GM21515 (cell line): Measurements from ENCODE around the gene PATZ1.
"Not testable (repeated sequence)": the region's sequence is repeated elsewhere in the genome, so short reads cannot be mapped to it uniquely, and the experiment has no call there.

Experiments used
- ATAC-seq: cut with Tn5 transposase; IDR thresholded peaks from one replicate; pipeline ENCODE4 v1.9.1; 2021; ENCODE audit not compliant: unreplicated experiment

Gene PATZ1, protein sequence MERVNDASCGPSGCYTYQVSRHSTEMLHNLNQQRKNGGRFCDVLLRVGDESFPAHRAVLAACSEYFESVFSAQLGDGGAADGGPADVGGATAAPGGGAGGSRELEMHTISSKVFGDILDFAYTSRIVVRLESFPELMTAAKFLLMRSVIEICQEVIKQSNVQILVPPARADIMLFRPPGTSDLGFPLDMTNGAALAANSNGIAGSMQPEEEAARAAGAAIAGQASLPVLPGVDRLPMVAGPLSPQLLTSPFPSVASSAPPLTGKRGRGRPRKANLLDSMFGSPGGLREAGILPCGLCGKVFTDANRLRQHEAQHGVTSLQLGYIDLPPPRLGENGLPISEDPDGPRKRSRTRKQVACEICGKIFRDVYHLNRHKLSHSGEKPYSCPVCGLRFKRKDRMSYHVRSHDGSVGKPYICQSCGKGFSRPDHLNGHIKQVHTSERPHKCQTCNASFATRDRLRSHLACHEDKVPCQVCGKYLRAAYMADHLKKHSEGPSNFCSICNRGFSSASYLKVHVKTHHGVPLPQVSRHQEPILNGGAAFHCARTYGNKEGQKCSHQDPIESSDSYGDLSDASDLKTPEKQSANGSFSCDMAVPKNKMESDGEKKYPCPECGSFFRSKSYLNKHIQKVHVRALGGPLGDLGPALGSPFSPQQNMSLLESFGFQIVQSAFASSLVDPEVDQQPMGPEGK

DNA sequence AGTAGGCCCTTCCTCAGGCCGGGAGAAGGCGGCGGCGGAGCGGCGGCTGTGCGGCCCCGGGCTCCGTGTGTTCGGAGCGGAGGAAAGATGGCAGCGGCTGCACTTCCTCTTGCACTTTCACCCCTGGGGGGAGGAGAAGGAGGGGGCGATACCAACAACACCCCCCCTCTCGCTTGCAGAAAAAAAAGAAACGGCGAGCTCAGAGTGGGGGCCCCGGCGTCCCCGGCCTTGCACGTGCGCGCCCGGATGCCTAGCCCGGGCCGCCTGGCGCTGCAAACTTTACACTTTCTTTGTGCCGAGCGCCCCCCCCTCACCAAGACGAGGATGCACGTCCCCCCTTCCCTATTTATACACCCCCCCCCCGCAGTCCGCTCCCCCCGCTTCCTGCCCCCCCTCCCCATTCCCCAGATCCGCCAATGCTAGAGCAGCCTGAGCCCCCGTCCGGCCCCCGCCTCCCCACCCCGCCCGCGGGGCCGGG lies at the start of gene PATZ1:
Gene PATZ1 (minus strand): TSS at position 92 of the 478 bp plus-strand sequence. CDS start 744 bp downstream, outside the sequence.
- peak; percentile 28 for ATAC-seq

DNA sequence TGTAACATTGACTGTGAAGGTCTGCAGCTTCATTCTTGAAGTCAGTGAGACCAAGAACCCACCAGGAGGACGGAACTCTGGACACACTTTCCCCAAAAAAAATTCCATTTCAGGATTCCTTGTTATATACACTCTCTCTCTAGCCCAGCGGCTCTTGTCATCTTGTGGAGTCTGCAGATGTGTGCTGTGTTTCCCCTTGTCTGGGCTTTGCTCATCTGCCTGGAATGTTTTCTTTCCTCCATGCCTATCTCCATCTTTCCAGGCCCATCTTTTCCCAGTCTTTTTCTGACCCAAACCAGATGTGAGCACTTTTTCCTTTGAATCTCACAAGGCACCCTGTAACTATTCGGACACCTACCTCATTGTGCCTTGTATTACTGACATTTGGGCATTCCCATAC lies 48.2 kb upstream of the PATZ1 start:
- no peak for ATAC-seq

DNA sequence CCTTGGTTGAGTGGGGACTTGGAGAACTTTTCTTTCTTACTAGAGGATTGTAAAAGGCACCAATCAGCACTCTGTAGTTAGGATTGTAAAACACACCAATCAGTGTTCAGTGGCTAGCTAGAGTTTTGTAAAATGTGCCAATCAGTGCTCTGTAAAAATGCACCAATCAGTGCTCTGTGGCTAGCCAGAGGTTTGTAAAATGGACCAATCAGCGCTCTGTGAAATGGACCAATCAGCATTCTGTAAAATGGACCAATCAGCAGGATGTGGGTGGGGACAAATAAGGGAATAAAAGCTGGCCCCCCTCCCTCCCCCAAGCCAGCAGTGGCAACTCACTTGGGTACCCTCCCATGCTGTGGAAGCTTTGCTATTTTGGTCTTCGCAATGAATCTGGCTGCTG lies 47.7 kb upstream of the PATZ1 start:
- no peak for ATAC-seq

DNA sequence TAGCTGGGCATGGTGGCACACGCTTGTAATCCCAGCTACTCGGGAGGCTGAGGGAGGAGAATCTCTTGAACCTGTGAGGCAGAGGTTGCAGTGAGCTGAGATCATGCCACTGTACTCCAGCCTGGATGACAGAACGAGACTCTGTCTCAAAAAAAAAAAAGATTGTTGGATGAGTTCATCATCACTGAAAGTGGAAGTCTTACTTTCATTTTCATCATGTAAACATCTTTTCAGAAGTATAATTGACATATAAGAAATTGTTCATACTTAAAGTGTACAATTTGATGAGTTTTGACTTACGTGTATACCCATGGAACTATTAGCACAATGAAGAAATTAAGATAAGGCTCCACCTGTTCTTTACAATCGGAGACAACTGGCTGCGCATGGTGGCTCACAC lies 32.5 kb upstream of the PATZ1 start:
- ATAC-seq = not testable (repeated sequence)

DNA sequence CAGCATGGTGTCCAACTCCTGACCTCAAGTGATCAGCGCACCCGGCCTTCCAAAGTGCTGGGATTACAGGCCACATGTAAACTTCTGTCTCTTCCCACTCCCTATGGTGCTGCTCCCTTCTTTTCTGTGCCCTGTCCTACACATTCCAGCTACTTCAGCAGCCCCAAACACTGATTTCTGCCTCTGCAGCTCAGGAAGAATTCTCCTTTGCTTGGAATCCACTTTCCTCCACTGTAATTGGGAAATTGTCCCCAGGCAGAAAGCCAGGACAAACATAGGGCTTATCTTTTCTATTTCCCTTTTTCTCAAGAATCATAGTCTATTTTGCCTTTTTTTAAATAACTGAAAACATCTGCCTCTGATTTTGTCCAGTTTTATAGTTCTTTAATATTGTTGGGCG lies 32.0 kb upstream of the PATZ1 start:
- no peak for ATAC-seq

DNA sequence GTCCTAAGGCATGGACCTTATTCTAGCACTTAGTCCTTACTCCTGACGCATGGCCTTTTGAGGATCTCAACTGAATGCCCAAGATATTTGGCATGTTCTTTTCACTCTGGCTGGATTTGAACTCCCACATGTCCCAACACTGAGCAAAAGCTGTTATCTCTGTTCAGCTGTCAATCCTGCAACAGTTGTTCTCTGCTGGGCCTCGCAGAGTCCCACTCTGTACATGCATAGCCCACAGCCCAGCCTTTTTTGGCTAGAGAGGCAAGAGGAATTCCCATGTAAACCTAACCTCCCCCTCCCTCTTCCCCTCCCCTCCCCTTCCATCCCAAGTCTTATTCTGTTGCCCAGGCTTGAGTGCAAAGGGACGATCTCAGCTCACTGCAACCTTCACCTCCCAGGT lies 31.5 kb upstream of the PATZ1 start:
- no peak for ATAC-seq

DNA sequence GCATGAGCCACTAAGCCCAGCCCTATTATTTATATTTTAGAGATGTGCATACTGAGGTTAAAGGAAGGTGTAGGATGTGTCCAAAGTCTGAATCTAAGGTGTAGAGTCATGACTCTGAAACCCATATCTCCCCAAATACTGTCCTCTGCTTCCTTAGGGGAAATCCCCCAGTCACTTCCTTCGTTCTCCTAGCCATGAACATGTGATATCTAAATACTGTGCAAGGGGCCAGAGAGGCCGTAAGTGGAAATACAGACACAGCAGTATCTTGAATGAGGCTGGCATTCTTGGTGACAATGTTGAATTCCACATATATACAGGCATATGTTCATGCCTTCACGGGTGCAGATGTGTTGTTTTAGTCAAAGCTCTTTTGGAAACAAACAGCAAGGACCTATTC lies 21.3 kb upstream of the PATZ1 start:
- ATAC-seq = no peak

DNA sequence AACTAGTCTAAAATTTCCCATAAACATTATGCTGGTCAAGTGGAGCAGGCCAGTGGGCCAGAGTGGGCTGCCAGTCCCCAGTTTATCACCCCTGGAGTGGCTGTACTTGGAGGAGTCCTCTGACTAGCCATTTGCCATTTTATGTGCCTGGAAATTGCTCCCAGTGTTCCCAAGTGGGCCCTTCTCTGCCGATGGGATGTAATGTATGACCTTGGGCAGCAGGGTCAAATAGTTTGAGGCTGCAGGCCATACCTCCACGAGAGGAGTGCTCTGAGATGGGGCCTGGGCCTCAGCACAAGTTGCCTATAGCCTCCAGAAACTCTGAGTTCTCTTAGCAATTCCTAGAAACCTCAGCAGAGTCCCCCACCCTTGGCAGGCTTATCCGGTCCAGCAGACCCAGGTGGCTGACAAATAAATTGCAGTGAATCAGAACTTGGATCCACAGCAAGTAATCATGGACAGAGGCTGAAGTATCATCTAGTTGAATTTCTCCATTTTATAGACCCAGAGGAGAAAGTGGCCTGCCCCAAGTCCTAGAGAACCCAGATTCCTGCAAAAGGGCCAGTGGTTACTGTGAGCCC lies 17.8 kb upstream of the PATZ1 start:
- ATAC-seq = no peak

DNA sequence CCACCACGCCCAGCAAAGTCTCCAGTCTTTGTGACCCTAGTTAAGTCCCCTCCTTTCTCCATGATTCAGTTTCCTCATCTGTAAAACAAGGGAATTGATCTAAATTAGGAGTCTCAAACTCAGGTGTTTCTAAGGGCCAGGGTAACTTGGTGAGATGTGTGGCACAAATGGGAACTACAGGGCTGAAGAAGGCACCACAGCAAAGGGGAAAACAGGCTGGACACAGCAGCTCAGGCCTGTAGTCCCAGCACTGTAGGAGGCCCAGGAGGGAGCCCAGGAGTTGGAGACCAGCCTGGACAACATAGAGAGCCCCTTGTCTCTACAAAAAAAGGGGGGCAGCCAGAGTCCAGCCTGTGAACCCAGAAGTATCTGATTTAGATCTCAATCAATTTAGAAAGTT lies 15.6 kb upstream of the PATZ1 start:
- no peak for ATAC-seq

DNA sequence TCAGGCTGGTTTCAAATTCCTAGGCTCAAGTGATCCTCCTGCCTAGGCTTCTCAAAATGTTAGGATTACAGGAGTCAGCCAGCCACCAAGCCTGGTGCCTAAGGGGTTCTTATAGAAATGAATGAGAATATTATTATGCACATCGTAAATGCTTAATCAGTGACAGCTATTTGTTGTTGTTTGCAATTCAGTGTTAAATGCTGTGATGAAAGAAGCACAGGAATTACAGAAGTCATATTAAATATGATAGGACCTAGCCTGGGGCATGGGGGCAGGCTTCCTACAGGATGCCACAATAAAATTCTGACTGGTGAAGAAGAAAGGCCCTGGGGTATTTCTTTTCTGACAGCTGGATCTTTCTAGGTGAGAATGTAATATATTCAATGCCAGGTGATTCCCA lies 13.9 kb upstream of the PATZ1 start:
- no peak for ATAC-seq

DNA sequence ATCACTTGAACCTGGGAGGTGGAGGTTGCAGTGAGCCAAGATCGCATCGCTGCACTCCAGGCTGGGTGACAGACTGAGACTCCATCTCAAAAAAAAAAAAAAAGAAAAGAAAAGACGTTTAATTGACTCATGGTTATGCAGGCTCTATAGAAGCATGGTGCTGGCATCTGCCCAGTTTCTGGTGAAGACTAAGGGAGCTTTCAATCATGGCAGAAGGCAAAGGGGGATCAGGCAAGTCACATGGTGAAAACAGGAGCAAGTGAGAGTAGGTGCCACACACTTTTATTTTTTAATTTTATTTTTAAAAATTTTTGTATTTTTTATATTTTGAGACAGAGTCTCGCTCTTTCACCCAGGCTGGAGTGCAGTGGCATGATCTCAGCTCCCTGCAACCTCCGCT lies 8.4 kb upstream of the PATZ1 start:
- ATAC-seq = no peak

DNA sequence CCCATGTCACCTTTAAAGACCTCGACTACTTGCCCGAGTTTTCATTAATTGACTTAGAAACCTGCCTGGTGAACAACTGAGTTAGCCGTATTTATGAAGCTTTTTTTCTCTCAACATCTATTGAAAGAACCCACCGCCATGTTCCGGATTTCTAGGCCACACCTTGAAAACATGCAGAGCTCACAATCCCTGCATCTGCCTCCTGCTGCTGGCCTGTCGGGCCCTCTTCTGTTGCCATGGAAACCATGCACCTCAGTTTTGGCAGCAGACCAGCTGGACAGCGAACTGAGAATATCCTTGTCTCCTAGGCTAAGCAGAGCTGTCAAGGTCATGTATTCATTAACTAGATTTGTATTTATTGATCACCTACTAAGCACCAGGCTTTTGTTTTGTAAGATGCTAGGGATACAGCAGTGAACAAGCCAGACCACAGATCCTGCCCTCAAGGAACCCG lies 4.3 kb upstream of the PATZ1 start:
- ATAC-seq = no peak

DNA sequence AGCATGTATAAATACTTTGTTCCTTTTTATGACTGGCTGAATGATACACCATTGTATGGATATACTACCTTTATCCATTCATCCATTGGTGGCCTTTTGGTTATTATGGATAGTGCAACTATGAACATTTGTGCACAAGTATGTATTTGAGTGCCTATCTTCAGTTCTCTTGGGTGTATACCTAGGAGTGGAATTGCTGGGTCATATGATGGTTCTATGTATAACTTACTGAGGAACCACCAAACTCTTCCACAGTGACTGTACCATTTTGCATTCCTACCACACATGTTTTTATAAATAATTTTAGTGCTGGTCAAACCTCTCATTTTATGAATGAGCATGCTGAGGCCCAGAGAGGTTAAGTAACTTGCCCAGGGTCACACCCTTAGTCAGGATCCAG lies 3.8 kb upstream of the PATZ1 start:
- no peak for ATAC-seq

DNA sequence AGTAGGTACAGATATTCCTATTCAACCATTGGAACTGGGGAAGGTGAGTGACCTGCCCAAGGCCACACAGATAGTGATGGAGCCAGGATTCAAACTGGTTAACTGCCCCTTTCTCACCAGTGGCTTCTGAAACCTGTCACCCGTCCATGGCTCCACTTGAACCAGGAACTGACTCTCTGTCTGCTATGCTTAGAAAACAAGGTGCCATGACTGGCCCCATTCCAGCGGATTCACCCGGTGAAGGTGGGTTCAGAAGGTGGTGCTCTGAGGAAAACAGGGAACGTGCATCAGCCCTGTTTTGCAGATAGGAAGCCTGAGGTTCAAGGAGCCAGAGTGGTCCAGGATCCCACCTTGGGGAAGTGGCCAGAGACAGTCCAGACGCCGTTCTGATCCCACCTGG lies 2.6 kb upstream of the PATZ1 start:
- no peak for ATAC-seq

DNA sequence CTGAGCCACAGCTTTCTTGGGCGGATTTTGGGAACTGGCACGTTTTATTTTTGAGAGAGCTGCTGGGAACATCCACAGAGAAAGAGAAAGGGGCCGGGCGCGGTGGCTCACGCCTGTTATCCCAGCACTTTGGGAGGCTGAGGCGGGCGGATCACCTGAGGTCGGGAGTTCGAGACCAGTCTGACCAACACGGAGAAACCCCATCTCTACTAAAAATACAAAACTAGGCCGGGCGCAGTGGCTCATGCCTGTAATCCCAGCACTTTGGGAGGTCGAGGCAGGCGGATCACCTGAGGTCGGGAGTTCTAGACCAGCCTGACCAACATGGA lies 1.8 kb upstream of the PATZ1 start:
- not testable (repeated sequence) for ATAC-seq

DNA sequence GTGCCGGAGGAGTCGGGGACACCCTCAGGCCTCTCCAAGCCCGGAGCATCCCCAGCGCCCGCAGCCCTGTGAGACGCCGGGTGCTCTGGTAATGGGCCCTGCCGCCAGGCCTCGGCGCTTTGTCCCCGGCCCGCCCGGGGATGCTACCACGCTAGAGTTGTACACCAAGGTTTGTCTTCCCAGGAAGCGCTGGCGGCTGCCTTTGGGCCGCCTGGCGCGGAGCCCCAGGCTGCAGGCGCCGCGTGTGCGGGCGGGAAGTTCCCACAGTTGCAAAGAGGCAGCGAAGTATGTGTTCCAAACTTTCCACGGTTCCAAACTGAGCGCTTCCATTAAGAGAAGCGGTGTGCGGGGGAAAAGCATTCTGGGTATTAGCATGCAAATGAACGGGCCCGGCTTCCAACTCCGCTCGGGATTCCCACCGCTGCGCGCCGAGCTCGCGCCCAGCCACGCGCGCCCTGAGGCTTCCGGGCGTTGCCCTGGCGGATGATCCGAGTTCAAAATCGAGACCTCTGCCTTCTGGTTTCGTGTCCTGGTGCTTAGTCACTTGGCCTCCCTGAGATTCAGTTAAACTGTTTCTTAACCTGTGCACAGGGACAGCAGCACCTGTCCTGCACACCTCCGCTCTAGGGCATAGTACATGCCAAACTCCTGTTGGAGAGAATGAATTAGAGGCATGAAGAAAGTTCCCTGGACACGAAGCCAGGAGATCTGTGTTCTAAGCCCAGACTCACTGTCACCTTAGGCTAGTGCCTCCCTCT lies 1.3 kb upstream of the PATZ1 start:
- no peak for ATAC-seq

DNA sequence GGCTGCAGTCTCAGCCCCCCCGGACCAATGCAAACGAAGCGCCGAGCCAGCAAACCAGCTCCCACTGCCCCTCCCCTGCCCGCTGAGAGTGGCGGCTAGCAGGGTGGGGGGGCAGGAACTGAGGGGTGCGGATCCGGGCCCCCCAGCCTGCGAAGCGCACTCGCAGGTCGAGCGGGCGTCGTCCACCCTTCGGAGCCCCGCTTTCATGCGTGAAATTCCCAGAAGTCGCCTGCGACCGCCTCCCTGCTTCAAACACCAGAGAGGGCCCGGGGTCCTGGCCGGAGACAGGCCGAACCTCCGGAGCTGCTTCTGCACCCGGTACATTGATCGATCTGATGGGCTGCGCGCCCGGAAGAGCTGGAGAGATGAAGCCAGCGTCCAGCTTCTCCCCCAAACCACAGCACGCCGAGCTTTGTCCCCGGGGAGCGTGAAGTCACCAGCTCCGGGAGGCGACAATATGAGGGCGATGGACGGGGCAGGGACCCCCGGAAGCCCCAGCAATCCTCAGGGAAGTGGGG lies 646 bp upstream of the PATZ1 start:
- ATAC-seq = no peak

DNA sequence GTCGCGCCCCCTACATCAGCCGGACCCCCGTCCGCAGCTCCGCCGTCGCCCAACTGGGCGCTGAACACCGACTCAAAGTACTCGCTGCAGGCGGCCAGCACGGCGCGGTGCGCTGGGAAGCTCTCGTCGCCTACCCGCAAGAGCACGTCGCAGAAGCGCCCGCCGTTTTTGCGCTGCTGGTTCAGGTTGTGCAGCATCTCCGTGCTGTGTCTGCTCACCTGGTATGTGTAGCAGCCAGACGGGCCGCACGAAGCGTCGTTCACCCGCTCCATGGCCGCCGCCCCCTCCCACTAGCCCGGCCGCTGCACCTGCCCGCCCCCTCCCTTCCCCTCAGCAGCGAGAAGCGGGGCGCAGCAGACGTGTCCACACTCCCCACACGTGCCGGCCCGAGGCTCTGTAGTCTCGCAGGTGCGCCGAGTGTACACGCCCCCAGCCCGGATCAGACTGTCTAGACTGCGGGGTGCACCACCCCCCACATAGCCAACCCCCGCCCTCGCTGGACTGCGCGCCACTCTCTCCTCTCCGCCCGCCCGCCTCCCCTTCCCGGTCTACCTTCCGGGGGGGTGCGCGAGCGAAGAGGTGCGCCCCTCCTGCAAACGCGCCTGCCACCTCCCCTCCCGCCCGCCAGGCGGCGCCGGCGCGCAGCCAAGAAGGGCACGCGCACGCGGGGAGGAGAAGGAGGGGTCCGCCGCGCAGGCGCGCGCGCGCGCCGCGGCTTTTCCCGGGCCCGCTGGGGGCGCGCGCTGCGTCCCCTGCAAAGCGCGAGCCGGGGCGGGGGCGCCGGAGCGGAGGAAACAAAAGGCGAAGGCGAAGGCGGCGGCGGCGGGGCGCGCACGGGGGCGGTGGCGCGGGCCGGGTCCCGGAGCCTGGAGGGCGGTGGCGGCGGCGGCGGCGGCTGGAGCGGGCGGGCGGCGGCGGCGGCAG lies 553 bp downstream of the PATZ1 start:
- ATAC-seq = peak; percentile 42

DNA sequence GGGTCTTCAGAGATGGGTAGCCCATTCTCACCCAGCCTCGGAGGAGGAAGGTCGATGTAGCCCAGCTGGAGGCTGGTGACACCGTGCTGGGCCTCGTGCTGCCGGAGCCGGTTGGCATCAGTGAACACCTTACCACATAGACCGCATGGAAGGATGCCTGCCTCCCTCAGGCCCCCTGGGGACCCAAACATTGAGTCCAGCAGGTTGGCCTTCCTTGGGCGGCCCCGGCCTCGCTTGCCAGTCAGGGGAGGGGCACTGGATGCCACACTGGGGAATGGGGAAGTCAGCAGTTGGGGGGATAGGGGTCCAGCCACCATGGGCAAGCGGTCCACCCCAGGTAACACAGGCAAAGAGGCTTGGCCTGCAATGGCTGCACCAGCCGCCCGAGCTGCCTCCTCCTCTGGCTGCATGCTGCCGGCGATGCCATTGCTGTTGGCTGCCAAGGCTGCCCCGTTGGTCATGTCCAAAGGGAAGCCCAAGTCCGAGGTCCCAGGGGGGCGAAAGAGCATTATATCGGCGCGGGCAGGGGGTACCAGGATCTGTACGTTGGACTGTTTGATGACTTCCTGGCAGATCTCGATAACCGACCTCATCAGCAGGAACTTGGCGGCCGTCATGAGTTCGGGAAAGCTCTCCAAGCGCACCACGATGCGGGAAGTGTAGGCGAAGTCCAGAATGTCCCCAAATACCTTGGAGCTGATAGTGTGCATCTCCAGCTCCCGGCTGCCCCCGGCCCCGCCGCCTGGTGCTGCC lies 1.4 kb downstream of the PATZ1 start:
- no peak for ATAC-seq

DNA sequence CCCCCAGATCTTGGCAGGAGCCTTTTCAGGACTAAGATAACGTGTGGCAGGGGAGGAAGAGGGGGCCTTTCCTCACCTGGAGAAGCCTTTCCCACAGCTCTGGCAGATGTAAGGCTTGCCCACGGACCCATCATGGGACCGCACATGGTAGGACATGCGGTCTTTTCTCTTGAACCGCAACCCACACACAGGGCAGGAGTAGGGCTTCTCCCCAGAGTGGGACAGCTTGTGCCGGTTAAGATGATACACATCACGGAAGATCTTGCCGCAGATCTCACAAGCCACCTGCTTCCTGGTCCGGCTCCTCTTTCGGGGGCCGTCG lies 1.9 kb downstream of the PATZ1 start:
- ATAC-seq = no peak
